Medulla oblongata (tissue), 1 donor: ENCODE measurements around the gene DNAH3.
A peak's percentile ranks its signal among the peaks of the same experiment; 100 is the strongest.
"Not testable (repeated sequence)": the region's sequence is repeated elsewhere in the genome, so short reads cannot be mapped to it uniquely, and the experiment has no call there.

Experiments
- DNase-seq: peaks from one replicate; pipeline ENCODE4 v3.0.0-alpha.2; 2015; ENCODE audit errors: extremely low spot score

DNAH3 gene

GRCh38 chr16:21128991-21129390 is 21.7 kb downstream of the DNAH3 start:
- DNase-seq, result no peak

GRCh38 chr16:21126518-21126917 is 24.1 kb downstream of the DNAH3 start:
- no peak for DNase-seq

DNA sequence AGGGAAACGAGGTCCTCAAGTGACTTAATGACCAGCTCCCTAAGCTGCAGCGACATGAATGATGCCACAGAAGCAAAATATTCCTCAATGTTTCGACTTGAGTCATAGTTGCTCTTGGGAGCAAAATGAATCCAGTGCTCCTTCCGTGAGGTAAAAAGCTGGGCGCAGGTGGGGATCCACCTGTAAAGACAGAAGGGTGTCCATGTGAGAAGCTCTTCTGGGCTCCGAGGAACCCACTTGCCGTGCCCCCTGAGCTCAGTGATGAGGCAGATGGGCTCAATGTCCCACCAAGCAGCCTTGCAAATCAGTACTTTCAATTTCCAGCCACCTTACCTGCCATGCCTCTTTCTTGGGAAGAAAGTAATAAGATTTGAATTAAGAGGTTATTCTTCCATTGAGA is 25.5 kb downstream of the DNAH3 start:
- DNase-seq, result no peak

- DNase-seq, result no peak
Observed at GRCh38 chr16:21120976-21121520, 29.6 kb downstream of the DNAH3 start.

- DNase-seq, result no peak
Observed at GRCh38 chr16:21117567-21117966, 33.1 kb downstream of the DNAH3 start.

DNA sequence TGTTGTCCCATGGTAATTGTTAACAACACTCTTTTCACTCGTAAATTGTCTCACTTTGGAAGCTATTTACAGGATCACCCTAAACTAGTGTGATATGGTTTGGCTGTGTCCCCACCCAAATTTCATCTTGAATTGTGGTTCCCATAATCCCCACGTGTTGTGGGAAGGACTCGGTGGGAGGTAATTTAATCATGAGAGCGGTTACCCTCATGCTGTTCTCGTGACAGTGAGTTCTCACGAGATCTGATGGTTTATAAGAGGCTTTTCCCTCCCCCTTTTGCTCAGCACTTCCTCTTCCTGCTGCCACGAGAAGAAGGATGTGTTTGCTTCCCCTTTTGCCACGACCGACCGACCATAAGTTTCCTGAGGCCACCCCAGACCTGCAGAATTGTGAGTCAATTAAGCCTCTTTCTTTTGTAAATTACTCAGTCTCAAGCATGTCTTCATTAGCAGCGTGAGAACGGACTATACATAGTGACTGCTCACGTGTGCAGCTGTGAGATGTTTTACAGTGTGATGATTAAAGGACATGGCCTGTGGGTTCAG is 34.4 kb downstream of the DNAH3 start:
- DNase-seq, result no peak

GRCh38 chr16:21115551-21115950 is 35.1 kb downstream of the DNAH3 start:
- DNase-seq, result not testable (repeated sequence)

DNA sequence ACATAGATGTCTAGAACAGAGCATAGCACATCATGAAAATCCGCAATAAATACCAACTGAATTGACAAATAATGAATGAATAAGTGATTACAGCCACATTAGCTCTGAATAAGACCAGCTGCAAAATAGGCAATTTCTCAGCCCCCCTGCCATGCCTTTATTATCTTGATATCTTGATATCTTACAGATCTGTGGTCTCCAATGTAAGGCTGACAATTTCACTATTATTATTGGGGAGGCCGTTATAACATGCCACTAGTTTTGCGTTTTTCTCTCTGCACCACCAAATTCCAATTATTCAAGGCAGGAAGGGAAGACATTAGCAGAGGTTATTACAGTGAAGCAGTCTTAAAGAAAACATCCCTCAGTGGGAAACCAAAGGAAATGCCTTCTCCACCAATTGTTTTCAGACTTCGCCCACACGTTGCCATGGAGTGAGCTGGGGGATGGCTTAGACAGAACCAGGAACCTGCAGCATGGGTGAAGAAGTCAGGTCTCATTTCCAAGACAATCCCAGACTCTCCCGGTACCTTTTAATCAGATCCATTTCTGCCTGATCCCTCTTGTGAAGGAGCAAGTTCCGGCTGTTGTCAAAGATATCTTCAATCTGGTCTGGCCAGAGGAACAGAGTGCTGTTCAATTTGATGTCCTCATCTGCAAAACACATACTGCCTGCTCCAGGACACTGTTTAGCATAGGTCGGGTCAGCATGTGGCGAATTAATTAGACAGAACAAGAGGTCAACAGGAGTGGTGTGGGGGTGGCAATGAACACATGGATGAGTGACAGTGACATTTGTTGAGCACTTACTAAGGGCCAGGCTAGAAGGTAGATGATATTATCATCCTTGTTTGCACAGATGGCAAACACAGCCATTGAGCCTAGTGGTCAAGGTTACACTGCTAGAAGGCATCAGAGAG is 46.4 kb downstream of the DNAH3 start:
- no peak for DNase-seq

DNA sequence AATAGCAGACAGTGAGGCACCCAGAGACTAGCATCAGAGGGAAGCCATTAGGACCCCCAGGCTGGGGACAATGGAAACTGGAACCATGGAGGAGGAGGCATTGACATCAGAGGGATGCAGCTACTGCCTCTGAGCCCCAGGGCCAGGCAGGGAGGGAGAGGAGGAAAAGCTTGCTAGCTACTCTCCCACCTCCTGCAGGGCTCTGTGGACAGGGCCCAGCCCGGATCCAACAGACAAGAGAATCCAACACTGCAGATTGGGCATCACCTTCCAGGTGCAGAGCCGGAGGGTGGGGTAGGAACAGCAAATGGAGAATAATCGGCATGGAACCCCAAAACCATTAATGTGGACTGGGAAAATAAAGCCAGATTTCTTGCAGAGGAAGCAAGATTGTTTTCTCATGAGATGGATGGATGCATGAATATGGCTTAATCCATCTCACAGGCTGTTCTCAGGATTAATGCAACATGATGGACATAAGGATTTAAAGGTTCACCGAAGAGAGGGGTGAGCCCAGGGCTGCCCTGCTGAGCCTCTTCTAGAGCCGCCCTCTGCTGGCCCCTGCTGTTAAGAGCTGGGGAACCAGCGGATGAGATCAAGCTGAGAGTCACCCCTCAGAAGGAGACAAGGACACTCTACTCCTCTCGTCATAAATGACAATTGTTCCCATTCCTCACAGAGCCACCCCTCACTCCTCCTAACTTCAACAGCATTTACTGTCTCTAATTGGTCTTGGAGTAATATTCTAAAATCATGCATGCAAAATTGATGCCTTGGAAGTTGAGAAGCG is 48.8 kb downstream of the DNAH3 start:
- no peak for DNase-seq

DNA sequence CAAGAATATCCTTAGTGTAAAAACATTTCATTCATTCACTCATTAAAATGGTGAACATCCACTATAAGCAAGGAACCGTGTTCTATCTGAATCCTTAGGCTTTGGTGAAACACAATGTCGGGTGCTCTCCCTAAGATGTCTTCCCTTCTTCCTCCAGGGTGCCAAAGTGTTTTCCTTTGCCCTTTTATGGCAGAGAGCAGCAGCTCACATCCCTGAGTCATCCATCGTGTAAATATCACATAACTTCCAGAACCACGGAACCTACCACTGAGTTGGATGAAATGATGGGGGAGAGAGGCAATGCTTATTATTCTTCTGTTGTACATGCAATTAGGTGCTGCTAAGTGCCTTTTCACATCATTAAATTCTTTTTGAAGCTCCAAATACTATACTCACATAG is 50.2 kb downstream of the DNAH3 start:
- DNase-seq, result no peak

DNA sequence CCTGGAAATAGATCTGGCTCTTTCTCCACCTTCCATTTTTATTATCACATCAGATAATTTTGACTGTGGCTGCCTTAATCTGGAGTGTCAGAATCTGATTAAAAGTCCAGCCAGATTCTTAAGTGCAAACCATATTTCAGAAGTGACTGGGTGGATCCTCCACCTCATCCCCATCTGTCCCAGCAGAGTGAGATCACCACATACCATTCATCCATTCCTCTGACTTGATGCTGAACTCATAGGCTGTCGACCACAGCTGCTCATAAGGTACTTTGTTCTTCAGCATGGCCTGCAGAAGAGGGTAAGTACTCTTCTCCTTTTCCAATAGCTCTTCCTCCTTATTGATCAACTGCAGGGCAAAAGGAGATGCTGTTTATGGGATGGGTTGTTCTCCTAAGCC is 53.5 kb downstream of the DNAH3 start:
- DNase-seq, result no peak

DNA sequence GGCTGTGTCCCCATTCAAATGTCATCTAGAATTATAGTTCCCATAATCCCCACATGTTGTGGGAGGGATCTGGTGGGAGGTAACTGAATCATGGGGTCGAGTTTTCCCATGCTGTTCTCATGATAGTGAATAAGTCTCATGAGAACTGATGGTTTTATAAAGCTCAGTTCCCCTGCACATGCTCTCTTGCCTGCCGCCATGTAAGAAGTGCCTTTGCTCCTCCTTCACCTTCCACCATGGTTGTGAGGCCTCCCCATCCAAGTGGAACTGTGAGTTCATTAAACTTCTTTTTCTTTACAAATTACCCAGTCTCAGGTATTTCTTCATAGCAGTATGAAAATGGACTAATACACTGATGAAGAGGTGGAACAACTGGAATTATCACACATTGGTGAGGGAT is 55.9 kb downstream of the DNAH3 start:
- DNase-seq, result not testable (repeated sequence)

- no peak for DNase-seq
Observed at GRCh38 chr16:21092951-21093350, 57.7 kb downstream of the DNAH3 start.

DNA sequence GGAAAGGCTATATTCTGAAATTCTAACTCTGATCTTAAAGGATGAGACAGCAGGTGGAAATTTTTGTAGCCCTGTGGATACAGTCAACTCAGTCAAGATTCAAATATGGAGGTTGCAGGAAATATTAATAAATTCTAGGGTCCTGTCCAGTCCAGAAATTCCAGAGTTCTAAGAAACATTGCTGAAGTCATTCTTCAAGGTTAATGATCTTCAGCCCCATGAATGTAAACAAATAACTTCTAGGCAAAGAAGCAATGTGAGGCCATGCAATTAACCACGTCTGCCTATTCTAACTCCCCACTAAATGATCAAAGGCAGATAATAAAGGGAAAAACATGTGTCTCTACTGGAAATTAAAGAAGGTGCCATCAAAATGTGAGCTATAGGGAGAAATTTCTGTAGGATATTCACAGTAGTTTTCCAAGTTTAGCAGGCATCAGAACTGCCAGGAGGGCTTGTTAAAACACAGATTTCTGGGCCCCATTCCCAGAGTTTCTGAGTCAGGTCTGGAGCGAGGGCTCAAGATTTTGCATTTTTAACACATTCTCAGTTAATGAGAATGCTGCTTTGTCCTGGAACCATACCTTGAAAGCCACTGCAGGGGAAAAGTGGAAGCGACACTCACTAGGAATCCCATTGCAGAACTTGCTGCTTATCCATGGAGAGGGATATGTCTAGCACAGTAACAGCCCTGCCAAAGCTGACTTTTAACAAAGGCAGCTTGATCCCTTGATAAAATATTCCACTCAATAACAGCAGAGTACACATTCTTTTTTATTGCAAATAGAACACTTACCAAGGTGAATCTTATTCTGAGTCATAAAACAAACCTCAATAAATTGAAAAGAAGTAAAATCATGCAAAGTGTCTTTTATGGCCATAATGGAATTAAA is 61.8 kb downstream of the DNAH3 start:
- no peak for DNase-seq

DNA sequence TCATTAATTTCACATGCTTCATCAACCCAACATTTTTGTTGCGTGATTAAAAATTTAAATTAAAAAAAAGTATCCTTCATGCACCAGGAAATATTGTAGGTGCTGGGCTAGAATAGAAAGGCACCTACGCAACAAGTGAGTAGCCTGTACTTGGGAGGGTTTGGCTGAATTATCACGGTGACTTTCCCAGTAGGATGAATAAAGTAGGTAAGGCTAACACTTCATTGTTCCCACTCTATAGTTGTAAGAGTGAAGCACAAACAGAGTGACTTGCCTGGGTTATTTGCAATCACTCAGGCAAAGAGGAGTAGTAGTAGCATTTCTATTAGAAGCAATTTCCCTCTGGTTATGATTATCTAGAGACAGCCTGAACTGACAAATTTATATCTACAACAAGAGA is 62.5 kb downstream of the DNAH3 start:
- no peak for DNase-seq

- no peak for DNase-seq
Observed at GRCh38 chr16:21084631-21085225, 65.9 kb downstream of the DNAH3 start.

DNA sequence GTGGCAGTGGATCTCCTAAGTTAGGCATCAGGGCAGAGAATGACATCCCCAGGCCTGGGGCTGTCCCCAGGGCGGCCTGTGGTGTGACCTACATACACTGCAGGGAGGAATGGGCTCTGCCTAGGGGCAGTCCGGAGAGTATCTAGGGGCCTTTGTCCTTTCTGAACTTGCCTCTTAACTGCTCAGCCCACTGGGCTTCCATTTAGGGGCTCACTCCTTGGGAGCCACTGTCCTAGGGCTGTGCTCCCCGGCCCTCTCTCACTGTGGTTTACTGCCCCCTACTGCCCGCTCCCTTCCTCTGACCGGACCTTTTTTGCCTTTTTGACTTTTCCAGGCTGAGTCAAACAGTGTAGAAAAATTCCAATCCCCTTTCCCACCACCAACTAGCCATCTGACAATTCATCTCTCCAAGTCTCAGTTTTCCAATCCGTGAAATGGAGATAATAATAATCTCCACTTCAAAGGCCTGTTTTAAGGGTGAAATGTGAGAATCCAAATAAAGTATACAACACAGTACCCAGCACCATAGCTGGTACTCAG is 66.8 kb downstream of the DNAH3 start:
- peak; percentile 56 for DNase-seq

DNA sequence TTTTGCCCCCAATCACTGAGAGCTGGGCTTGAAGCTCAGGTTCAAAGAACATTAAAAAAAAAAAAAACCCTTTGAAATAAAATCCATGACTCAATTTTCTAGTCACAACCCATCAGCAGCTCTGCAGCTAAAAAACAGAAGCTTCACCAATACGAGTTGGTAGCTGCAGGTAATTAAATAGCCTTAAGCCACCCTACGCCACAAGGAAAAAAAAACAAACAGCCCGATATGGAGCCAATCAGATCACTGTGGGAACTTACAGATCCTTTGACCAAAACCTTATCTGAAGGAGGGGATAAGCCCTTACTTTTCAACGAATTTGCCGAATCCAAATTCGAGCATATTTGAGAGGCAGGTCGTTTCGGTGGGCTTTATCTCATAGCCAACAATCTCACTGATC is 69.3 kb downstream of the DNAH3 start:
- DNase-seq, result no peak

DNA sequence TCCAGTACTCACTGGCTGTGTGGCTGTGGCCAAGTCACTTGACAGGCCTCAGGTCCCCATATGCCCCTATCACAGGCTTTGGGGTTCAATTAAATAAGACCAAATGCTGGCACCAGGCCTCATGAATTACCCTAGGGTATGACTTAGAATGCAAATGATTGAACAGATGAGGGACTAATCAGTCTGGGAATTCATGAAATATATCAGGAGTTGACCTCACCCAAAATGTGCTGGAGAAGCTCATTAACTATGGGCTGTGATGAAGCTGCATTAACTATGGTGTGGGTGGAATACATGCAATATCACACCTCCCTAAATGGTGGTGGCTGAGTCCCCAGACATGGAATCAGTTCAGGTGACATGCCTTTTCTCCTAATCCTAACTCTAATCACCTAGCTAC is 72.1 kb downstream of the DNAH3 start:
- DNase-seq, result no peak

DNA sequence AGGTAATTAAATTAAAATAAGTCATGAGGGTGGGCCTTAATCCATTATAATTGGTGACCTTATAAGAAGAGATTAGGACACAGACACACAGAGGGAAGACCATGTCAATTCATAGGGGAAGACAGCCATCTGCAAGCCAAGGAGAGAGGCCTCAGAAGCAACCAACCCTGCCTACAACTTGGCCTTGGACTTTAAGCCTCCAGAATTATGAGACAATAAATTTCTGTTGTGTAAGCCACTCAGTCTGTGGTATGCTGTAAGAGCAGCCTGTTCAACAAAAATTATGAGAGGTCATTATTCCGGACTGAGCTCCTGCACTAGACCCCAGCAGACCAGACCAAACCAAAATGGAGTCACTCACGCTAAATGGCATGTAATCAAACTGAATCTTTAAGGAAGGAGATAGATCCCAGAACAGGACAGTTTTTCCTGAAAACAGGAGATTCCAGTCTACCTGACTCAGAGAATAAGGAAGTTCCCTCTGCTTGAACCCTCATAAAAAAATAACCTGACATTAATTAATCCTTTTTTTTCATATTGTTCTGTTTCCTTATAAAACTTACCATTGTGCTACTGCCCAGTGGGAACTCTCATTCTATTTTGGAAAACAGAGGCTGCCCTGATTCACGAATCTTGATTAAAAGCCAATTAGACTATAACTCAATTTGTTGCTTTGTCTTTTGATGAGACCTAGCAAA is 74.3 kb downstream of the DNAH3 start:
- no peak for DNase-seq
